Trophoblast cell (in vitro differentiated cells and primary cell): ENCODE data around the gene CERS3.

Source experiments
- DNase-seq, 2 donors: peaks; one replicate each; pipeline ENCODE4 v3.0.0-alpha.2; 2016
- H2AFZ ChIP-seq: 2 replicates; pipeline ENCODE4 v1.6.1; 2013; ENCODE audit warnings: low read length, moderate library complexity, mild to moderate bottlenecking; ENCODE audit not compliant: insufficient read depth, poor library complexity
- H2AK5ac ChIP-seq: 2 replicates; pipeline ENCODE4 v1.6.1; 2013; ENCODE audit warnings: mild to moderate bottlenecking, low read length
- H2BK120ac ChIP-seq: 2 replicates; pipeline ENCODE4 v1.6.1; 2013; ENCODE audit warnings: low read length, mild to moderate bottlenecking, moderate library complexity; ENCODE audit not compliant: insufficient read depth, poor library complexity
- H2BK12ac ChIP-seq: 2 replicates; pipeline ENCODE4 v1.6.1; 2013; ENCODE audit warnings: mild to moderate bottlenecking, low read length, moderate library complexity
- H2BK5ac ChIP-seq: 2 replicates; pipeline ENCODE4 v1.6.1; 2013; ENCODE audit warnings: low read length, low read depth, moderate library complexity, mild to moderate bottlenecking; ENCODE audit not compliant: poor library complexity
- H3K14ac ChIP-seq: 2 replicates; pipeline ENCODE4 v1.6.1; 2013; ENCODE audit warnings: mild to moderate bottlenecking, low read length
- H3K18ac ChIP-seq: 2 replicates; pipeline ENCODE4 v1.6.1; 2013; ENCODE audit warnings: mild to moderate bottlenecking, low read length
- H3K23ac ChIP-seq: 2 replicates; pipeline ENCODE4 v1.6.1; 2013; ENCODE audit warnings: low read length
- H3K27ac ChIP-seq: 2 replicates; pipeline ENCODE4 v1.5.1; 2013; ENCODE audit warnings: low read depth, mild to moderate bottlenecking, inconsistent platforms, low read length, moderate library complexity
- H3K27me3 ChIP-seq: 2 replicates; pipeline ENCODE4 v1.6.1; 2013; ENCODE audit warnings: inconsistent platforms, mild to moderate bottlenecking, low read length, moderate library complexity; ENCODE audit not compliant: insufficient read depth
- H3K36me3 ChIP-seq, 2 experiments: 1 replicate in 1 of 2; 2 replicates in 1 of 2; pipeline ENCODE4 v1.6.1; 2013; ENCODE audit warnings: low read length in 2 of 2, mild to moderate bottlenecking in 2 of 2, moderate library complexity in 1 of 2; ENCODE audit not compliant: insufficient read depth in 2 of 2, control insufficient read depth in 1 of 2
- H3K4ac ChIP-seq: 2 replicates; pipeline ENCODE4 v1.6.1; 2013; ENCODE audit warnings: low read depth, mild to moderate bottlenecking, low read length, moderate library complexity
- H3K4me1 ChIP-seq, 2 experiments: 1 replicate in 1 of 2; 2 replicates in 1 of 2; pipeline ENCODE4 v1.6.1; 2013; ENCODE audit warnings: low read length in 2 of 2, mild to moderate bottlenecking in 2 of 2, moderate library complexity in 1 of 2; ENCODE audit not compliant: insufficient read depth in 2 of 2, control insufficient read depth in 1 of 2
- H3K4me2 ChIP-seq: 2 replicates; pipeline ENCODE4 v1.6.1; 2013; ENCODE audit warnings: inconsistent platforms, mild to moderate bottlenecking, low read length, moderate library complexity
- H3K4me3 ChIP-seq: 2 replicates; pipeline ENCODE4 v1.5.1; 2013; ENCODE audit warnings: mild to moderate bottlenecking, low read depth, low read length, inconsistent platforms
- H3K79me1 ChIP-seq: one replicate; pipeline ENCODE4 v1.6.1; 2013; ENCODE audit warnings: low read length
- H3K79me2 ChIP-seq: 2 replicates; pipeline ENCODE4 v1.6.1; 2013; ENCODE audit warnings: low read length, mild to moderate bottlenecking; ENCODE audit not compliant: control insufficient read depth, insufficient read depth, poor library complexity
- H3K9ac ChIP-seq: 2 replicates; pipeline ENCODE4 v1.6.1; 2013; ENCODE audit warnings: mild to moderate bottlenecking, low read length
- H3K9me3 ChIP-seq: 2 replicates; pipeline ENCODE4 v1.6.1; 2013; ENCODE audit warnings: low read depth, mild to moderate bottlenecking, control low read depth, inconsistent platforms, low read length; ENCODE audit not compliant: insufficient read depth
- H4K12ac ChIP-seq: 2 replicates; pipeline ENCODE4 v1.6.1; 2013; ENCODE audit warnings: low read depth, mild to moderate bottlenecking, low read length, moderate library complexity
- H4K8ac ChIP-seq: 2 replicates; pipeline ENCODE4 v1.6.1; 2013; ENCODE audit warnings: low read depth, mild to moderate bottlenecking, low read length, moderate library complexity
- H4K91ac ChIP-seq: one replicate; pipeline ENCODE4 v1.6.1; 2013; ENCODE audit warnings: low read depth, mild to moderate bottlenecking, low read length, moderate library complexity
- WGBS: extraction: QIAGEN DNeasy Blood & Tissue Kit; methylation state at CpG from one replicate; pipeline ENCODE4 v1.1.7; 2013; ENCODE audit warnings: missing lambda C conversion rate; ENCODE audit not compliant: insufficient read length, insufficient coverage; ENCODE audit errors: extremely low coverage; 5-methylcytosine and 5-hydroxymethylcytosine counted together

CERS3 gene

DNA sequence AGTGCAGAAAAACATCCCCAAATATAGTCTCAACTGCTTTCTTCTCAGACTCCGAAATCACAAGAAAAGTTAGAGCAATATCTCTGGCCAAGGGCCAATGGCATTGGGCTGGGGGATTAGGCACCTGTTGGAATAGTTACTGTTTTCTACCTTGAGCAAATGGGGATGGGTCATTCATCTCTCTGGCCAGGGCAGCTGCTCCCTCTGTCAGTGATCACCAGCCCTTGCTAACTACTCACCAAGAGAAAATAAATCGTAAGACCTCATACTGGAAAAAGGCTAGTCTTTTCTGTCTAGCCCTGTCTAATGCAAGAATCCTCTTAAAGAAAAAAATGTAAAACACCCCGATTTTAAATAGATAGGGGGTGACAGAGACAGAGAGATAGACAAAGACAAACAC lies 10.9 kb downstream of the CERS3 start:
- Histone ChIP-seq H2BK120ac (no peak overlapping the region), H2AK5ac (no peak overlapping the region), H3K23ac (no peak overlapping the region), H3K27ac (no peak overlapping the region), H3K18ac (no peak overlapping the region), H3K36me3 (no peaks in the 10 kb centered on the region), H3K4me3 (no peak overlapping the region), H2BK5ac (no peak overlapping the region), H2AFZ (no peak overlapping the region), H3K79me2 (no peaks in the 10 kb centered on the region), H3K9me3 (peaks cover 7% of the 10 kb centered on the region), H2BK12ac (no peak overlapping the region), H3K4me1 (no peaks in the 10 kb centered on the region), H3K4ac (no peak overlapping the region), H4K91ac (no peak overlapping the region), H4K8ac (no peak overlapping the region), H3K4me2 (no peak overlapping the region), H3K79me1 (no peaks in the 10 kb centered on the region), H3K9ac (no peak overlapping the region), H3K27me3 (no peaks in the 10 kb centered on the region), H4K12ac (no peak overlapping the region), H3K14ac (no peak overlapping the region)
- WGBS, result no CpG with 5 or more reads among the region's 3 CpGs
- no peak for DNase-seq

DNA sequence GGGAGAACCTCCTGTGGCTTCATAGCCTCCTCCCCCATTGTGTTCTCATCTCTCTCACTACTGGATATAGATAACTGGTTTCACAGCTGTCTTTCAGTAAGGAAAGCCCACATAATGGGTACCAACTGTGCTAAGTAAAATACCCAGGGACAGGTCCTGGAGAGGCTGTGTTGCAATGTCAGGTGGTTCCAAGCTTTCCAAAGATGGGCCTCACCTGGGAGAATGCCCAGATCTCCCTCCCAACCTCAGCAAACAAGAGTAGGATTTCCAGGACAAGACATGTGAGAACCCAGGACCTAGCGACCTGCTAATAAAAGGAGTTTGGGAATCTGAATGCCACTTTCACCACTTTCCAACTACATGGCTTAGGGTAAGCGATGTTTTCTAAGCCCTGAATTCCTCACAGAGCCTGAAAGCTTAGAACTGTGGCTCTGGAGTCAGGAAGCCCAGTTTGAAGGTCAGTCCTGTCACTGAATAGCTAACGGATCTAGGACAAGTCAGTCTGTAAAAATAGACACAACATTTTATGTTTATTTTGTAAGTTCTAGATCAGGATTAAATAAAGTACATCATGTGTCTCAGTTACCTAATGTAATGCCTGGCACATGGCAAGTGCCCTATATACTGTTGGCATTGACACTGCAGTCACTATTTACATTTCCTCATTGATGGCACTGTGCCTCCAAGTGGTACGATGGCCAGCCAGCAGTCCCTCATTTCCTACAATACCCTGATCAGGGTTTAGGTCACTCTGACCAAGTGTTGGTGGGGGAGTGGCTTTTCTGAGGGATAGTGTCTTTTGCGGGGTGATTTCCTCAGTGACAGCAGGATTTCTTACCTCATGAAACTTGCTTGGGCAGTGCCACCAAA lies 11.9 kb downstream of the CERS3 start:
- DNase-seq, result no peak
- Histone ChIP-seq H3K4ac (no peak overlapping the region), H3K79me1 (no peaks in the 10 kb centered on the region), H3K23ac (no peak overlapping the region), H2AK5ac (no peak overlapping the region), H3K9ac (no peak overlapping the region), H4K12ac (no peak overlapping the region), H4K8ac (no peak overlapping the region), H4K91ac (no peak overlapping the region), H3K14ac (no peak overlapping the region), H3K4me2 (no peak overlapping the region), H2BK12ac (no peak overlapping the region), H3K79me2 (no peaks in the 10 kb centered on the region), H3K4me1 (no peaks in the 10 kb centered on the region), H2BK120ac (no peak overlapping the region), H3K4me3 (no peak overlapping the region), H3K36me3 (no peaks in the 10 kb centered on the region), H3K9me3 (peaks cover 10% of the 10 kb centered on the region), H3K27ac (no peak overlapping the region), H2BK5ac (no peak overlapping the region), H3K18ac (no peak overlapping the region), H2AFZ (no peak overlapping the region), H3K27me3 (no peaks in the 10 kb centered on the region)
- WGBS, result no CpG with 5 or more reads among the region's 5 CpGs

- no peak overlapping the region for H2AK5ac ChIP-seq
- H2AFZ ChIP-seq, result no peak overlapping the region
- no peaks in the 10 kb centered on the region for H3K79me1 ChIP-seq
- H3K18ac ChIP-seq, result no peak overlapping the region
- H3K4me3 ChIP-seq, result no peak overlapping the region
- H3K23ac ChIP-seq, result no peak overlapping the region
- no peak overlapping the region for H4K91ac ChIP-seq
- H3K27ac ChIP-seq, result no peak overlapping the region
- no peak overlapping the region for H2BK5ac ChIP-seq
- no peak overlapping the region for H2BK120ac ChIP-seq
- H4K12ac ChIP-seq, result no peak overlapping the region
- H3K36me3 ChIP-seq, result no peaks in the 10 kb centered on the region
- no peak overlapping the region for H3K9ac ChIP-seq
- H3K4me1 ChIP-seq, result no peaks in the 10 kb centered on the region
- no peak overlapping the region for H3K14ac ChIP-seq
- H3K27me3 ChIP-seq, result no peaks in the 10 kb centered on the region
- peaks cover 8% of the 10 kb centered on the region for H3K9me3 ChIP-seq
- no CpG with 5 or more reads among the region's 4 CpGs for WGBS
- no peak overlapping the region for H2BK12ac ChIP-seq
- no peak overlapping the region for H3K4me2 ChIP-seq
- no peak overlapping the region for H4K8ac ChIP-seq
- DNase-seq, result no peak
- no peaks in the 10 kb centered on the region for H3K79me2 ChIP-seq
- H3K4ac ChIP-seq, result no peak overlapping the region
Observed at GRCh38 chr15:100515758-100516157, 13.0 kb downstream of the CERS3 start.

GRCh38 chr15:100508641-100509300 lies 20.0 kb downstream of the CERS3 start:
- H3K9ac ChIP-seq, result no peak overlapping the region

More at GRCh38 chr15:100508641-100509300, 20.0 kb downstream of the CERS3 start:
- H3K27me3 ChIP-seq, result no peaks in the 10 kb centered on the region
- no peak overlapping the region for H2BK12ac ChIP-seq
- no peaks in the 10 kb centered on the region for H3K79me1 ChIP-seq
- H3K23ac ChIP-seq, result no peak overlapping the region
- H3K27ac ChIP-seq, result no peak overlapping the region
- no peak overlapping the region for H3K4me3 ChIP-seq
- H3K36me3 ChIP-seq, result no peaks in the 10 kb centered on the region
- H3K4me1 ChIP-seq, result no peaks in the 10 kb centered on the region
- no peak overlapping the region for H4K12ac ChIP-seq
- no peak overlapping the region for H3K4me2 ChIP-seq
- WGBS, result no CpG with 5 or more reads among the region's 7 CpGs
- H3K14ac ChIP-seq, result no peak overlapping the region
- peaks cover 16% of the 10 kb centered on the region for H3K9me3 ChIP-seq
- H4K91ac ChIP-seq, result no peak overlapping the region
- no peak overlapping the region for H3K4ac ChIP-seq
- H2AK5ac ChIP-seq, result no peak overlapping the region
- no peak overlapping the region for H2BK5ac ChIP-seq
- no peak for DNase-seq
- H4K8ac ChIP-seq, result no peak overlapping the region
- no peaks in the 10 kb centered on the region for H3K79me2 ChIP-seq
- no peak overlapping the region for H3K18ac ChIP-seq
- no peak overlapping the region for H2AFZ ChIP-seq
- no peak overlapping the region for H2BK120ac ChIP-seq
